ENCODE results near the gene ABCB7. TPM values are rescaled to one million over a fixed set of nuclear protein-coding genes. Genes with fewer than 3 reads are reported as not detected.

The ABCB7 gene
- total RNA-seq, 1 experiment from 2014 or later = 27.8 TPM

GRCh38 chrX:75067931-75068330, 88.2 kb downstream of the ABCB7 start:
- no peak overlapping the region for H3K4me3 Mint-ChIP-seq (ENCODE audit: unreplicated experiment)
- Histone ChIP-seq H3K4me1 (no peaks in the 10 kb centered on the region), H3K36me3 (ENCODE audit: control insufficient read depth, insufficient read depth, low read length) (no peaks in the 10 kb centered on the region), H3K9me3 (no peaks in the 10 kb centered on the region), H3K27me3 (replicated peaks; ENCODE audit: control insufficient read depth, insufficient read depth, low read length) (no peaks in the 10 kb centered on the region), H3K4me3 (ENCODE audit: low read depth, low read length) (no peak overlapping the region)
- peaks cover 6% of the 10 kb centered on the region for H3K36me3 Mint-ChIP-seq (ENCODE audit: insufficient read depth, unreplicated experiment)
- TF ChIP-seq, protein P1, sequence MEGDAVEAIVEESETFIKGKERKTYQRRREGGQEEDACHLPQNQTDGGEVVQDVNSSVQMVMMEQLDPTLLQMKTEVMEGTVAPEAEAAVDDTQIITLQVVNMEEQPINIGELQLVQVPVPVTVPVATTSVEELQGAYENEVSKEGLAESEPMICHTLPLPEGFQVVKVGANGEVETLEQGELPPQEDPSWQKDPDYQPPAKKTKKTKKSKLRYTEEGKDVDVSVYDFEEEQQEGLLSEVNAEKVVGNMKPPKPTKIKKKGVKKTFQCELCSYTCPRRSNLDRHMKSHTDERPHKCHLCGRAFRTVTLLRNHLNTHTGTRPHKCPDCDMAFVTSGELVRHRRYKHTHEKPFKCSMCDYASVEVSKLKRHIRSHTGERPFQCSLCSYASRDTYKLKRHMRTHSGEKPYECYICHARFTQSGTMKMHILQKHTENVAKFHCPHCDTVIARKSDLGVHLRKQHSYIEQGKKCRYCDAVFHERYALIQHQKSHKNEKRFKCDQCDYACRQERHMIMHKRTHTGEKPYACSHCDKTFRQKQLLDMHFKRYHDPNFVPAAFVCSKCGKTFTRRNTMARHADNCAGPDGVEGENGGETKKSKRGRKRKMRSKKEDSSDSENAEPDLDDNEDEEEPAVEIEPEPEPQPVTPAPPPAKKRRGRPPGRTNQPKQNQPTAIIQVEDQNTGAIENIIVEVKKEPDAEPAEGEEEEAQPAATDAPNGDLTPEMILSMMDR (IDR thresholded peaks at IDR 0.05; ENCODE audit: insufficient read depth in 1 of 2, low read depth in 1 of 2, low read length in 1 of 2, severe bottlenecking in 1 of 2, unreplicated experiment in 1 of 2) = no peak
- no peaks in the 10 kb centered on the region for H3K27me3 Mint-ChIP-seq (ENCODE audit: insufficient read depth, unreplicated experiment)
- no peaks in the 10 kb centered on the region for H3K9me3 Mint-ChIP-seq (ENCODE audit: unreplicated experiment)
- no peaks in the 10 kb centered on the region for H3K4me1 Mint-ChIP-seq (ENCODE audit: low read depth, unreplicated experiment)
- no peak for DNase-seq
- ChIA-PET CTCF (no interaction called here), POLR2A (no interaction called here)
- no TSS peak for BruUV-seq (replicated peaks)
- no peak overlapping the region for H3K27ac Mint-ChIP-seq (ENCODE audit: unreplicated experiment)
- intact Hi-C loops (cut with micrococcal nuclease; ENCODE audit: unreplicated experiment) = no loop called here

- Mint-ChIP-seq H3K4me3 (ENCODE audit: unreplicated experiment) (no peak overlapping the region), H3K27ac (ENCODE audit: unreplicated experiment) (no peak overlapping the region), H3K36me3 (ENCODE audit: insufficient read depth, unreplicated experiment) (no peaks in the 10 kb centered on the region), H3K4me1 (ENCODE audit: low read depth, unreplicated experiment) (no peaks in the 10 kb centered on the region), H3K9me3 (ENCODE audit: unreplicated experiment) (no peaks in the 10 kb centered on the region), H3K27me3 (ENCODE audit: insufficient read depth, unreplicated experiment) (no peaks in the 10 kb centered on the region)
- Histone ChIP-seq H3K9me3 (no peaks in the 10 kb centered on the region), H3K36me3 (ENCODE audit: control insufficient read depth, insufficient read depth, low read length) (no peaks in the 10 kb centered on the region), H3K4me3 (ENCODE audit: low read depth, low read length) (no peak overlapping the region), H3K27me3 (replicated peaks; ENCODE audit: control insufficient read depth, insufficient read depth, low read length) (no peaks in the 10 kb centered on the region), H3K4me1 (no peaks in the 10 kb centered on the region)
- TF ChIP-seq, protein P1 (IDR thresholded peaks at IDR 0.05; ENCODE audit: insufficient read depth in 1 of 2, low read depth in 1 of 2, low read length in 1 of 2, severe bottlenecking in 1 of 2, unreplicated experiment in 1 of 2) = no peak
- no TSS peak for BruUV-seq (replicated peaks)
- DNase-seq = no peak
- CTCF ChIA-PET = no interaction called here
- POLR2A ChIA-PET = no interaction called here
- intact Hi-C loops (cut with micrococcal nuclease; ENCODE audit: unreplicated experiment) = no loop called here
Observed at GRCh38 chrX:75061701-75062100, 94.4 kb downstream of the ABCB7 start.

- no peak overlapping the region for H3K4me3 ChIP-seq (ENCODE audit: low read depth, low read length)
- POLR2A ChIA-PET = no interaction called here
- no peaks in the 10 kb centered on the region for H3K27me3 Mint-ChIP-seq (ENCODE audit: insufficient read depth, unreplicated experiment)
- H3K4me3 Mint-ChIP-seq (ENCODE audit: unreplicated experiment) = no peak overlapping the region
- no TSS peak for BruUV-seq (replicated peaks)
- CTCF ChIA-PET = no interaction called here
- H3K36me3 ChIP-seq (ENCODE audit: control insufficient read depth, insufficient read depth, low read length) = no peaks in the 10 kb centered on the region
- H3K27me3 ChIP-seq (replicated peaks; ENCODE audit: control insufficient read depth, insufficient read depth, low read length) = no peaks in the 10 kb centered on the region
- no peak for DNase-seq
- no peaks in the 10 kb centered on the region for H3K36me3 Mint-ChIP-seq (ENCODE audit: insufficient read depth, unreplicated experiment)
- no peaks in the 10 kb centered on the region for H3K9me3 Mint-ChIP-seq (ENCODE audit: unreplicated experiment)
- intact Hi-C loops (cut with micrococcal nuclease; ENCODE audit: unreplicated experiment) = no loop called here
- H3K4me1 Mint-ChIP-seq (ENCODE audit: low read depth, unreplicated experiment) = no peaks in the 10 kb centered on the region
- H3K27ac Mint-ChIP-seq (ENCODE audit: unreplicated experiment) = no peak overlapping the region
- no peaks in the 10 kb centered on the region for H3K9me3 ChIP-seq
- H3K4me1 ChIP-seq = no peaks in the 10 kb centered on the region
- TF ChIP-seq, protein P1 (IDR thresholded peaks at IDR 0.05; ENCODE audit: insufficient read depth in 1 of 2, low read depth in 1 of 2, low read length in 1 of 2, severe bottlenecking in 1 of 2, unreplicated experiment in 1 of 2) = no peak
Observed at GRCh38 chrX:75051047-75051446, 105.0 kb downstream of the ABCB7 start.

Measured in Caco-2 (cell line).